GDM1 (cell line): ENCODE data around the gene TXLNB.
"Not testable (repeated sequence)": the region's sequence is repeated elsewhere in the genome, so short reads cannot be mapped to it uniquely, and the experiment has no call there.

ENCODE experiments used
- DNase-seq: peaks from one replicate; lab custom pipeline; 2025; lab: John Stamatoyannopoulos, UW

The TXLNB gene

GRCh38 chr6:139311831-139312230 lies 20.0 kb upstream of the TXLNB start:
- DNase-seq, result no peak

DNA sequence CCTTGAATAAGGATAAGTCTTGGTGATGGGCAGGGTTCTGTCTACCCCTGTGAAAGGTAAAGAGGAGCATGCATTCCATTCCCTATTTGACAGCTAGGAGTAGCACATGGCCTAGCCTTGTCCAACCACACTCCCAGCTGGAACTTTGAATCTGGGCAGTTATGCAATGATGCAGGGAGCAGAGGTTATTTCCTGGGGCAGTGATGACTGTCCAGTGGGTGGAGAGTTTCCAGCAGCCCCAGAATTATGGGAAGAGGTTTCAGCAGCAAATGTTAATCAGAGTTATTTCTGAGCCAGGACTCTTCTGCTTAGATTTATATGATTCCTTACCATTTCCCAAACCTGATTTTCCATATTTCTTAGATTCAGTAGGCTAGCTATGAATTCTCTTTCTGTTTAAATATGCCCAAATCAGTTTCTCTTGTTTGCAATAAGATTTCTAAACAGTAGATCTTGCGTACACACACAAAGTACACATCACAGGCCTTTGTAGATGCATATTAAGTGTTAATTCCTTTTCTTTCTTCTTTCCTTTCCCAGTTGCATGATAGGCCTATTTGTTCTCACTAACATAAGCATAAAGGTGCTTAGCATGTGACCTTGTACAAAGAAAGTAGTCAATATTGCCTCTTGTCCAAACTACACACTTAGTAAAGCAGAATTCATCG lies 17.3 kb upstream of the TXLNB start:
- no peak for DNase-seq

DNA sequence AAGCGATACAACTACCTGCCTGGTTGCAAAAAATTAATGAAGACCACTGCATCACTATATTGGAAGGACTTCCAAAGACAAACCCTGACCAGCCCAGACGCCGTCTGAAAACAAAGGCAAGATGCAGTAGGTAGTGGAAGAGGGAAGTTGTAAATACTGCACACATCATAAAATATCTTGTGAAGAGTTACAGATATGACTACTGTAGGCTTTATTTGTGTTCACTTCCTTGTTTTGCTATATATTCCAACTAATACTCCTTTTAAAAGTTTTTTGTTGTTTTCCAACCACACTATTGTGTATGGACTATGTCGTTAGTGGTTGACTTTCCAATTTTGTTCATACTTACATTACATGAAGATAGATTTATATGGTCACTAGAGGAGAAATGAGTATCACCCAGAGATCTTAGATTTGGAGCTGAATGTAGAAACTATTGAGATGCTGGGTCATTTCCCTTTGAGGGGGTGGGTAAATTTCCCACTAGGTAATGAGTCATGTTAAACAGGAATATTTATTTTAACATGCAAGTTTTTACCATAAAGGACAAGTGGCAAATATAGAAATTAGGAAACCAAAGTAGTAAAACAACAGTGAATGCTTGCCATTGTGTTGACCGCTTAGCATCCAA lies 16.6 kb upstream of the TXLNB start:
- peak; percentile 25 for DNase-seq

GRCh38 chr6:139306291-139306981 lies 14.6 kb upstream of the TXLNB start:
- DNase-seq, result no peak

GRCh38 chr6:139303185-139303584 lies 11.4 kb upstream of the TXLNB start:
- no peak for DNase-seq

- no peak for DNase-seq
Observed at GRCh38 chr6:139297921-139298320, 6.1 kb upstream of the TXLNB start.

DNA sequence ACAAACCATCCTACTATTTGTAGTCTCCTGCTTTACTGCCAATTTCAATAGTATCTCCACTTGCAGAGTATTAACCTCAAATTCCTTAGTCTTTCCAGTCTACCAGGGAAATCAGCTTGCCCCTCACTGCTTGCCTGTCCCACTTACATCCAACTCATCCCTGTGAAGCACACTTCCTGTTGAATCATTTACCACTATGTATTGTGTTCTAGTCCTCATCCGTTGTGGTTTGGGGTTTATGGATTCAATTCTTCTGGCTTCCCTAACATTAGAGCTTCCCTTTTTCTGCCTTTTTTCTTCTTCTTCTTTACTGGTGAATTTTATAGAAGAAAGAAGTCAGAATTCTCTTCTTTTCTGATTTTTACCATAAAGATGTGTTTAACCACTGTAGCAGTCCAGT lies 5.1 kb upstream of the TXLNB start:
- DNase-seq, result peak; percentile 62

DNA sequence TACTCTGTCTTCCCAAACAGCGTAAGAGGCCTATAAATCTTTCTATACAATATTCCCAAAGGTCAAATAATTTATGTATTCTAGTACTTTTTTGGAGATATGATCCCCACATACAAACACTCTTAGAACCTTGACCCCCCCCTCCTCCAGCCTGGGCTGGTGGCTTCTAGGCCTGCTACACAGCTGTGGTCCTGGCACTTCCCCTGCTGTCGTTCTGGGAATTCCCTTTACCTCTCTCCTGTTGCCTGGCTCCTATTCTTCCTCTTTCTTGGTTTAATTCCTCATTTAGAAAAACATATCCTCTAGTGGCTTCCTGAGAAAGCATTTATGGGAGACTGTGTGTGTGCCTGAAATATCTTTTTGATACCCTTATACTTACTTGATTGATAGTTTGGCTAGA lies 4.1 kb upstream of the TXLNB start:
- peak; percentile 61 for DNase-seq

- no peak for DNase-seq
Observed at GRCh38 chr6:139294090-139294489, 2.3 kb upstream of the TXLNB start.

- not testable (repeated sequence) for DNase-seq
Observed at GRCh38 chr6:139293230-139293629, 1.4 kb upstream of the TXLNB start.

GRCh38 chr6:139290787-139291311 lies 949 bp downstream of the TXLNB start:
- peak; percentile 74 for DNase-seq

DNA sequence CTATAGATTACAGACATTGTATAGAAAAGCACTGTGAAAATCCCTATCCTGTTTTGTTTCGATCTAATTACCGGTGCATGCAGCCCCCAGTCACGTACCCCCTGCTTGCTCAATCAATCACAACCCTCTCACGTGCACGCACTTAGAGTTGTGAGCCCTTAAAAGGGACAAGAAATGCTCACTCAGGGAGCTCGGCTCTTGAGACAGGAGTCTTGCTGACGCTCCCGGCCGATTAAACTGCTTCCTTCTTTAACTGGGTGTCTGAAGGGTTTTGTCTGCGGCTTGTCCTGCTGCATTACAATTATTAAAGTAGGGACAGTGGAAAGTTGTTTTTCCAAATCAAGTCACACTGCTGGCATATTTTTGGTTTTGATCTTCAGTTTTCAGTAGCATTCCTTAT lies 2.6 kb downstream of the TXLNB start:
- DNase-seq, result no peak

DNA sequence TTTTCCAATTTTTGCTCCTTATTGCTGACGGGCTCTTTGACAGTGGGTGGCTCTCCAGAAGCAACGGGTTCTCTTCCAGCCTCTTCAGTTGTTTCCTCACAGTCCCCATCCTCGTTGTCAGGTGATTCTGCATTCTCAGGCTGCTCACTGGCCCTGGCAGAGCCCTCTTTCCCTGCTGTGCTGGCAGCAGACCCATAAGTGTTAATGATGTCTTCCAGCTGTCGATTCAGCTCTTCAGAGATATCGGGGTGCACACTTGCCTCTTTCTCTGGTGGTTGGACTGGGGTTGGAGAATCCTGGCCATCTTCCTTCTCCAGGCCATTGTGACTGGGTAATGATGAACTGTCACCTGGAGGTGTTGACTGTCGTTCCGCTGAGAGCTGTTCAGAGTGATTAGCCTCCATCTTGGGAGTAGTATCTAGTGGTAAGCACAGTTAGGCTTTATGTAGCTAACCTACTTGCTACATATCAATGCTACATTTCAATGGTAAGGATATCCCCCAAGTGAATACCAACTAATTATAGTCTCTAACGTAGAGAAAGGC lies 3.2 kb downstream of the TXLNB start:
- no peak for DNase-seq

GRCh38 chr6:139287868-139288267 lies 3.9 kb downstream of the TXLNB start:
- DNase-seq, result no peak

- not testable (repeated sequence) for DNase-seq
Observed at GRCh38 chr6:139286438-139286837, 5.4 kb downstream of the TXLNB start.

GRCh38 chr6:139285590-139285989 lies 6.2 kb downstream of the TXLNB start:
- DNase-seq, result no peak

- DNase-seq, result no peak
Observed at GRCh38 chr6:139284789-139285188, 7.0 kb downstream of the TXLNB start.

DNA sequence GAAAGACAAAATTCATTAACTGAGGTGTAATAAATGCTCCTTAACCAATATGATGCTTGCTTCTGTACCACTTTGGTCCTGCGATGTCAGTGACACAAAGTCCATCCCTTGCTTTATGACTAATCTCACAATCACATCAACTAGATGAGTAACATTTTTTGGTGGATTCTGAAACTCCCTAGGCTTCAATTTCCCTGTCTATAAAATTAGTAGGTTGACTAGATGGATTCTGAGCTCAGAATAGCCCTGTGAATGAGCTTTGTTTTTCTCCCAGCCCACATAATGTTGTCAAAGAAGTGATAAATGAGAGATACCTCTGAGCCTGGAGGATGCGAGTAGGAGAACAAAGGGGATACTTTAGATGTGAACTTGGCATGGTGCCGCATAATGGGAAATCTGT lies 9.1 kb downstream of the TXLNB start:
- no peak for DNase-seq

- DNase-seq, result no peak
Observed at GRCh38 chr6:139278190-139278589, 13.6 kb downstream of the TXLNB start.

DNA sequence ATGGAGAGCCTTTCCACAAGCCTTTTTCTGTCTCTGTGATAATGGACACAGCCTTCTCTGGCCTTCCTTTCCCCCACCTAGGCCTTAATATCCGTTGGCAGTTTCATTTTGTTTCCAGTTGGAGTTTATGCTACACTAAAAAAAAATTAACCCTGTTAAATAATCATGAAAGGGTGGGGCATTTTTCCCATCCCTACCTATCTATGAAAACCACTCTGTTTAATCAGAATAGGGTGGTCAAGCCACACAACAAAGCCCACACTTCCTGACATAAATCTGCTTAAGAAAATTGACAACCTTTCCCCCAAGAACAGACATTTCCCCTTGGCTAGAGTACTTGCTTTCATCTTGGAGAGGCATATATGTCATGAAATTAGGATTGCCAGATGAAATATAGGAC lies 14.2 kb downstream of the TXLNB start:
- peak; percentile 45 for DNase-seq

GRCh38 chr6:139277161-139277560 lies 14.6 kb downstream of the TXLNB start:
- no peak for DNase-seq

DNA sequence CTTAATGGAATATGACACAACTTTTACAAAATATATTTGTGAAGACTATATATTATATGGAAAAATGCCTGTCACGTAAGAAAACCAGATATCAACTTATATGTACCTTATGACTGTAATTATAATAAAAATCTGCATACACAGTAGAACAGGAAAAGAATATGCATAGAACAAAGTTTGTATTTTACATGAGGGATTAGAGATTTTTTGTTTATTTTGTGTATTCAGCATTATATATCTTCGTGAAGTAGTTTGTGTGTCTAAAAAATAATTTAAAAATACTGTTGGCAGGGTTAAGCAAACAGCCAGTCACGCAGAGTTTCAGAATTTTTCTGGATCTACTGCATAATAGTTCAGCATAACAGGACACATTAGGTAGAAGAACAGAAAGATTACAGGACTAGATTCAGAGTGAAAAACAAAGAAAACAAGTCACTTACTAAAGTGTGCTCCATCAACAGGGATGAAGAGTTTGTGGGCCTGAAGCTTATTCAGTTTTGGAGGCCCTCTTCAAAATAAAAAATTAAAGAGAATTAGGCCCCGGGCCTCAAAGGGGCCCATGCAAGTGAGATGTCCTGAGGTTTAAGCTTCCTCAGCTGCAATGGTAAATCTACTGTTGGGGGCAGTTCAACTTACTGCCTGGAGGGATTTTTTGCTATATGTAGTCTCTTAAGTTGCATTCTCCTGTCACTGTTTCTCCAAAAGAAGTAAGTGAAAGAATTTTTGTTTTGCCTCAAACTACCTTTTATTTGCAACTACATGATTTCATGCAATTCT lies 16.3 kb downstream of the TXLNB start:
- DNase-seq, result no peak
